Adrenal gland (tissue), 5 donors: ENCODE measurements around the gene POLE.

Source experiments
- POLR2A ChIP-seq, 2 donors: fragments of 450-650 bp; IDR thresholded peaks; one replicate each; pipeline ENCODE4 v1.6.1; 2017; ENCODE audit warnings: antibody characterized with exemption in 2 of 2, mild to moderate bottlenecking in 2 of 2, moderate library complexity in 1 of 2
- TF ChIP-seq, protein P1 (sequence below), 6 experiments: fragments of 450-650 bp in 4 of 6; fragments of 200-600 bp in 2 of 6; sonication (generic) in 1 of 6; IDR thresholded peaks; 1 replicate in 5 of 6; 2 replicates in 1 of 6; pipeline versions ENCODE4 v1.5.1 to v1.8.0; 2016 to 2021; ENCODE audit warnings: antibody characterized with exemption in 6 of 6, mild to moderate bottlenecking in 2 of 6, moderate library complexity in 1 of 6
- donor health status: DM: no; HTN: no; CAD: no.

GRCh38 chr12:132703641-132704040 is 16.5 kb upstream of the POLE start:
- TF ChIP-seq, protein P1, sequence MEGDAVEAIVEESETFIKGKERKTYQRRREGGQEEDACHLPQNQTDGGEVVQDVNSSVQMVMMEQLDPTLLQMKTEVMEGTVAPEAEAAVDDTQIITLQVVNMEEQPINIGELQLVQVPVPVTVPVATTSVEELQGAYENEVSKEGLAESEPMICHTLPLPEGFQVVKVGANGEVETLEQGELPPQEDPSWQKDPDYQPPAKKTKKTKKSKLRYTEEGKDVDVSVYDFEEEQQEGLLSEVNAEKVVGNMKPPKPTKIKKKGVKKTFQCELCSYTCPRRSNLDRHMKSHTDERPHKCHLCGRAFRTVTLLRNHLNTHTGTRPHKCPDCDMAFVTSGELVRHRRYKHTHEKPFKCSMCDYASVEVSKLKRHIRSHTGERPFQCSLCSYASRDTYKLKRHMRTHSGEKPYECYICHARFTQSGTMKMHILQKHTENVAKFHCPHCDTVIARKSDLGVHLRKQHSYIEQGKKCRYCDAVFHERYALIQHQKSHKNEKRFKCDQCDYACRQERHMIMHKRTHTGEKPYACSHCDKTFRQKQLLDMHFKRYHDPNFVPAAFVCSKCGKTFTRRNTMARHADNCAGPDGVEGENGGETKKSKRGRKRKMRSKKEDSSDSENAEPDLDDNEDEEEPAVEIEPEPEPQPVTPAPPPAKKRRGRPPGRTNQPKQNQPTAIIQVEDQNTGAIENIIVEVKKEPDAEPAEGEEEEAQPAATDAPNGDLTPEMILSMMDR (IDR thresholded peaks at IDR 0.05) = no peak
- no peak for TF ChIP-seq POLR2A (IDR thresholded peaks at IDR 0.05)
